ENCODE measurements around the gene TMC6. TPM values are rescaled to one million over a fixed set of nuclear protein-coding genes. Genes with fewer than 3 reads are reported as not detected.

Gene TMC6
- total and polyA plus RNA-seq, 2 of the 4 experiments (the other 2 are of a cell fraction) = 0.19 TPM; not detected in 1

DNA sequence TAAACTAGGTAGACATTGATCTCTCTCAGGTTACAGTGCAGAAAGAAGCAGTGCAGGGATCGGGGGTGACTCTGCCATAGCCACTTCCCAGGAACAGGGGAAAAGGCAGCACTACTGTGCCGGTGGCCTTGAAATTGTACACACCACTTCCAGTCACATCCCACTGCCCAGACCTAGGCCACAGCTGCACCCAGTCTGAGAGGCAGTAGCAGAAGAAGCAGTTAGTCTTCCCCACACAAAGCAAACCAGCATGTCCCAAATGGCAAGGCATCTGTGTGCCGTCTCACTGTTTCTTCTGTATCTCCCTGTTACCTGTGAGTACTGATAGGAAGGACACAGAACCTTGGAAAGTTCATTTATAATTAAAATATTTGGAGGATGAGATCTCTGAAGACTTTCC lies 47.0 kb downstream of the TMC6 start:
- in situ Hi-C loops (cut with MboI; ENCODE audit: low sequenced_read_pairs) = no loop called here
- no peaks in the 10 kb centered on the region for H3K79me1 ChIP-seq (ENCODE audit: low read depth in 1 of 2, low read length in 2 of 2)
- H3K9ac ChIP-seq (ENCODE audit: low read depth, low read length) = no peak overlapping the region
- no peak overlapping the region for H2BK120ac ChIP-seq (ENCODE audit: low read depth, low read length)
- DNase-seq (no peak), ATAC-seq (ENCODE audit: low read depth) (no peak)
- BruUV-seq (replicated peaks) = no TSS peak
- H4K5ac ChIP-seq (ENCODE audit: low read depth, low read length) = no peak overlapping the region
- H3K27ac ChIP-seq (ENCODE audit: insufficient read depth, low read length) = no peak overlapping the region
- H2BK20ac ChIP-seq (ENCODE audit: low read depth, low read length) = no peak overlapping the region
- no peak overlapping the region for H3K56ac ChIP-seq (ENCODE audit: extremely low read depth, insufficient read depth, low read length)
- POLR2A ChIA-PET (ENCODE audit: unreplicated experiment) = no interaction called here
- TF ChIP-seq MAZ (IDR thresholded peaks at IDR 0.05; ENCODE audit: borderline replicate concordance, low read depth, low read length) (no peak), RAD21 (IDR thresholded peaks at IDR 0.05; ENCODE audit: low read length) (no peak), SMC3 (IDR thresholded peaks at IDR 0.05; ENCODE audit: low read depth, low read length) (no peak), MXI1 (IDR thresholded peaks at IDR 0.05; ENCODE audit: borderline replicate concordance, low read depth, low read length) (no peak), FOS (IDR thresholded peaks at IDR 0.05; ENCODE audit: low read depth, low read length) (no peak), CEBPB (IDR thresholded peaks at IDR 0.05; ENCODE audit: low read depth, low read length) (no peak), POLR2A (IDR thresholded peaks at IDR 0.05; ENCODE audit: low read depth, low read length) (no peak), RFX5 (IDR thresholded peaks at IDR 0.05; ENCODE audit: low read depth, low read length) (no peak), MAFK (IDR thresholded peaks at IDR 0.05; ENCODE audit: low read depth, low read length) (no peak)
- TF ChIP-seq, protein P1, sequence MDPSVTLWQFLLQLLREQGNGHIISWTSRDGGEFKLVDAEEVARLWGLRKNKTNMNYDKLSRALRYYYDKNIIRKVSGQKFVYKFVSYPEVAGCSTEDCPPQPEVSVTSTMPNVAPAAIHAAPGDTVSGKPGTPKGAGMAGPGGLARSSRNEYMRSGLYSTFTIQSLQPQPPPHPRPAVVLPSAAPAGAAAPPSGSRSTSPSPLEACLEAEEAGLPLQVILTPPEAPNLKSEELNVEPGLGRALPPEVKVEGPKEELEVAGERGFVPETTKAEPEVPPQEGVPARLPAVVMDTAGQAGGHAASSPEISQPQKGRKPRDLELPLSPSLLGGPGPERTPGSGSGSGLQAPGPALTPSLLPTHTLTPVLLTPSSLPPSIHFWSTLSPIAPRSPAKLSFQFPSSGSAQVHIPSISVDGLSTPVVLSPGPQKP (IDR thresholded peaks at IDR 0.05; ENCODE audit: borderline replicate concordance, low read depth, low read length) = no peak
- WGBS, 2 experiments (ENCODE audit: extremely low coverage in 2 of 2, insufficient read length in 1 of 2) = 100% methylated on average over 1 of the region's 3 CpGs; no CpG with 5 or more reads in 1 of the 2 experiments
- H3K4me2 ChIP-seq (ENCODE audit: low read depth, low read length) = no peak overlapping the region
- H3K9me3 ChIP-seq (ENCODE audit: control insufficient read depth, insufficient read depth, low read length) = no peaks in the 10 kb centered on the region
- no peak overlapping the region for H2AK5ac ChIP-seq (ENCODE audit: low read depth, low read length)
- intact Hi-C loops (cut with micrococcal nuclease) = no loop called here
- H4K20me1 ChIP-seq (ENCODE audit: insufficient read depth, low read length) = no peaks in the 10 kb centered on the region
- H4K91ac ChIP-seq (ENCODE audit: insufficient read depth, low read depth, low read length) = no peak overlapping the region
- H3K36me3 ChIP-seq (ENCODE audit: control insufficient read depth, insufficient read depth, low read length) = peaks cover 34% of the 10 kb centered on the region
- H3K14ac ChIP-seq (replicated peaks; ENCODE audit: low read depth, low read length) = no peak overlapping the region
- H4K8ac ChIP-seq (ENCODE audit: low read depth in 2 of 2, low read length in 2 of 2) = no peak overlapping the region
- CTCF ChIA-PET = no interaction called here
- no peak overlapping the region for H2AFZ ChIP-seq (replicated peaks; ENCODE audit: low read length, poor library complexity)
- no peak overlapping the region for H3K23ac ChIP-seq (ENCODE audit: low read depth, low read length)
- no peak overlapping the region for H3K4ac ChIP-seq (ENCODE audit: low read depth, low read length)
- H3K27me3 ChIP-seq (ENCODE audit: control insufficient read depth, insufficient read depth, low read length) = no peaks in the 10 kb centered on the region
- H3K18ac ChIP-seq (ENCODE audit: low read depth, low read length) = no peak overlapping the region
- H3K4me1 ChIP-seq (ENCODE audit: control insufficient read depth, insufficient read depth, low read length) = no peaks in the 10 kb centered on the region
- H2AK9ac ChIP-seq (replicated peaks; ENCODE audit: low read depth, low read length, poor library complexity) = no peak overlapping the region
- no peaks in the 10 kb centered on the region for H3K9me1 ChIP-seq (ENCODE audit: insufficient read depth, low read length)
- dilution Hi-C loops (cut with HindIII; ENCODE audit: low sequenced_read_pairs, unreplicated experiment) = no loop called here
- H2BK5ac ChIP-seq (ENCODE audit: low read depth, low read length, poor library complexity, severe bottlenecking) = no peak overlapping the region
- H3K4me3 ChIP-seq (ENCODE audit: insufficient read depth, low read depth, low read length) = no peak overlapping the region
- H2BK15ac ChIP-seq (ENCODE audit: low read depth, low read length) = no peak overlapping the region

Data from IMR-90 (cell line).